Osteocyte (in vitro differentiated cells): ENCODE measurements around the gene HTR3D. TPM values are rescaled to one million over a fixed set of nuclear protein-coding genes. Genes with fewer than 3 reads are reported as not detected.

Source experiments
- DNase-seq: peaks from one replicate; pipeline ENCODE4 v3.0.0; 2021; ENCODE audit warnings: mixed read lengths; ENCODE audit not compliant: unreplicated experiment; ENCODE audit errors: extremely low spot score
- H3K27ac Mint-ChIP-seq: one replicate; pipeline ENCODE4 v1.8.0; 2021; ENCODE audit warnings: mild to moderate bottlenecking, mixed read lengths; ENCODE audit not compliant: unreplicated experiment
- H3K27me3 Mint-ChIP-seq: one replicate; pipeline ENCODE4 v1.8.0; 2021; ENCODE audit warnings: mixed read lengths; ENCODE audit not compliant: unreplicated experiment
- H3K36me3 Mint-ChIP-seq: one replicate; pipeline ENCODE4 v1.8.0; 2021; ENCODE audit warnings: mixed read lengths; ENCODE audit not compliant: unreplicated experiment
- H3K4me1 Mint-ChIP-seq: one replicate; pipeline ENCODE4 v1.8.0; 2021; ENCODE audit warnings: mixed read lengths; ENCODE audit not compliant: unreplicated experiment
- H3K4me3 Mint-ChIP-seq: one replicate; pipeline ENCODE4 v1.8.0; 2021; ENCODE audit warnings: mild to moderate bottlenecking, moderate library complexity, mixed read lengths; ENCODE audit not compliant: unreplicated experiment
- H3K9me3 Mint-ChIP-seq: one replicate; pipeline ENCODE4 v1.8.0; 2021; ENCODE audit warnings: mixed read lengths; ENCODE audit not compliant: unreplicated experiment
- total RNA-seq: library from RNA; stranded (reverse); gene quantifications from 2 replicates; pipeline ENCODE4 v1.2.1, GENCODE V29; 2021
- TF ChIP-seq, protein P1 (sequence below): fragments of 200-600 bp; sonication (generic); IDR thresholded peaks from 2 replicates; pipeline ENCODE4 v1.5.0; 2021; ENCODE audit warnings: antibody characterized with exemption, mild to moderate bottlenecking, moderate library complexity

The HTR3D gene
- total RNA-seq, 1 donor from 2014 or later, result not detected

DNA sequence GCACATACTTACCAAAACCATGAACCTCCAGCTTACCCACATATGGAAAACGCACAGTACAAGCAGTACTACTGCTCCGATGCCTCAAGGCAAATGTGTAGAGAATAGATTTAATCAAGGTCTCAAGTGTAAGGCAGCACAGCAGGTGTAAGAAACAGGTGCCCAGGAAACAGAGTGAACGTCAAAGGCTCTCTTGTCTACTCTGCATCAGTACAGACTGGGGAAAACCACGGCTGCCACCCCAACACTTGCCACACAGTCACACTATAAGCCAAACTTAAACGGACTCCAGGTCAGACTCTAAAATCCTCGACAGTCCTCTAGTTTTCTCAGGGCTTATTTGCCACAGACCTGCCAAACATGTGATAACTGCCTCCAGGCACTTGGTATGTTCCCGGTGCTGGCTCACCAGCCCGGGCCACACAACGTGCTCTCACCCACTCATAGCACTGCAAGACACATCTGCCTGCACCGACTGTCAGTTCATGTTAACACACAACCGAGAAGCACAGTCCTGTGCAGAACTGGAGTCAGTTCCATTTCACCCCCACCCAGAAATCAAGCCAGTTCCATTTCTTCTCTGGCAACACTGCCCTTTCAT lies 44.4 kb upstream of the HTR3D start:
- Mint-ChIP-seq H3K27me3 (no peaks in the 10 kb centered on the region), H3K4me1 (peaks cover 16% of the 10 kb centered on the region), H3K9me3 (no peaks in the 10 kb centered on the region), H3K27ac (no peak overlapping the region), H3K36me3 (peaks cover 51% of the 10 kb centered on the region), H3K4me3 (no peak overlapping the region)
- DNase-seq, result no peak
- TF ChIP-seq, protein P1, sequence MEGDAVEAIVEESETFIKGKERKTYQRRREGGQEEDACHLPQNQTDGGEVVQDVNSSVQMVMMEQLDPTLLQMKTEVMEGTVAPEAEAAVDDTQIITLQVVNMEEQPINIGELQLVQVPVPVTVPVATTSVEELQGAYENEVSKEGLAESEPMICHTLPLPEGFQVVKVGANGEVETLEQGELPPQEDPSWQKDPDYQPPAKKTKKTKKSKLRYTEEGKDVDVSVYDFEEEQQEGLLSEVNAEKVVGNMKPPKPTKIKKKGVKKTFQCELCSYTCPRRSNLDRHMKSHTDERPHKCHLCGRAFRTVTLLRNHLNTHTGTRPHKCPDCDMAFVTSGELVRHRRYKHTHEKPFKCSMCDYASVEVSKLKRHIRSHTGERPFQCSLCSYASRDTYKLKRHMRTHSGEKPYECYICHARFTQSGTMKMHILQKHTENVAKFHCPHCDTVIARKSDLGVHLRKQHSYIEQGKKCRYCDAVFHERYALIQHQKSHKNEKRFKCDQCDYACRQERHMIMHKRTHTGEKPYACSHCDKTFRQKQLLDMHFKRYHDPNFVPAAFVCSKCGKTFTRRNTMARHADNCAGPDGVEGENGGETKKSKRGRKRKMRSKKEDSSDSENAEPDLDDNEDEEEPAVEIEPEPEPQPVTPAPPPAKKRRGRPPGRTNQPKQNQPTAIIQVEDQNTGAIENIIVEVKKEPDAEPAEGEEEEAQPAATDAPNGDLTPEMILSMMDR, result no peak

DNA sequence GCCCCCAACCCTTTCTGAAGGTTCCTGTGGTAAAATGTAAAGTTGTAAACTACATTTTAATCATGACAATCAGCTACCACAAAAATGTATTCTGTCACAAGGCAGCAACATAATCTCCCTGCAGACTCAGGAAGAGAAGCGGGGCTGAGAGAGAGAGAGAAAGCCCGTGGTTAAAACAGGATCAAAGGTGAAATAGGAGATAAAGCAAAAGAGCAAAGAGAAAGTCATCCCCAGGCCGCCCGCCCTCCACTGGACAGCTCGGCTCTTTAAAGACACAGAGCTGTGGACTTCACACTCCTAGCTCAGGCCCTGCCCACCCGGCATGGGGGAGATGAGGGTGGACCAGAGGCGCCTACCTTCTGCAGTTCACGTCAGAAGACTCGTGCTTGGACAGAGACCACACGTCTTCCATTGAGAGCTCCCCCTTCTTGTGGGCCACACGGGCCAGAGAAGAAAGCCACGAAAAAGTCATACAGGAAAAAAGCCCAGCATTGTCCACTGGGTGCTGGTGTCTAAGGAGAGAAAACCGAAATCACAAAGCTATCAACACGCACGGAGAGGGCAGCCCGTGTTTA lies 43.2 kb upstream of the HTR3D start:
- no peak overlapping the region for H3K27ac Mint-ChIP-seq
- H3K9me3 Mint-ChIP-seq, result no peaks in the 10 kb centered on the region
- H3K4me1 Mint-ChIP-seq, result peaks cover 16% of the 10 kb centered on the region
- DNase-seq, result no peak
- H3K36me3 Mint-ChIP-seq, result peaks cover 42% of the 10 kb centered on the region
- no peaks in the 10 kb centered on the region for H3K27me3 Mint-ChIP-seq
- H3K4me3 Mint-ChIP-seq, result no peak overlapping the region
- TF ChIP-seq, protein P1, result no peak

DNA sequence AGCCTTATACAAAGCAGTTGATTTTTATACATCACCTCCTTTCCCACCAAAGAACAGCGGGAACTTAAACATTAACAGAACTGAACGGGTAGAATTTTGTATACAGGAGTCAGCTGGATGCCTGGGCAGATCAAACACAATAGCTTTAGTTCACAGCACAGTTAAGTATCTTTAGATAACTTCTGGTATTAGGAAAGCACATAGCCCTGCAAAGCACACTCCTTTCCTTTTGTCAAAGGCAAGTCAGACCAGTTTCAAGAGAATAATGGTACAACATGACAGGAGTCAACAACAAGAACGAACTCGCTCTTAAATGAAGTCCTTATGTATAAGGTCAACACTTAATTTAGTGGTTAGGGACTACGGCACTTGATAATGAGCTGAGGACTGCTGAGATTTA lies 40.1 kb upstream of the HTR3D start:
- TF ChIP-seq, protein P1, result no peak
- H3K4me3 Mint-ChIP-seq, result no peak overlapping the region

GRCh38 chr3:184001761-184002160 lies 29.8 kb upstream of the HTR3D start:
- Mint-ChIP-seq H3K4me1 (peaks cover 9% of the 10 kb centered on the region), H3K27me3 (no peaks in the 10 kb centered on the region), H3K9me3 (no peaks in the 10 kb centered on the region), H3K36me3 (peaks cover 22% of the 10 kb centered on the region), H3K27ac (no peak overlapping the region), H3K4me3 (no peak overlapping the region)
- no peak for DNase-seq
- TF ChIP-seq, protein P1, result no peak

More for the DNA sequence above, 40.1 kb upstream of the HTR3D start:
- no peak overlapping the region for H3K27ac Mint-ChIP-seq
- H3K9me3 Mint-ChIP-seq, result no peaks in the 10 kb centered on the region
- H3K4me1 Mint-ChIP-seq, result no peaks in the 10 kb centered on the region
- DNase-seq, result no peak
- H3K27me3 Mint-ChIP-seq, result no peaks in the 10 kb centered on the region
- peaks cover 26% of the 10 kb centered on the region for H3K36me3 Mint-ChIP-seq

DNA sequence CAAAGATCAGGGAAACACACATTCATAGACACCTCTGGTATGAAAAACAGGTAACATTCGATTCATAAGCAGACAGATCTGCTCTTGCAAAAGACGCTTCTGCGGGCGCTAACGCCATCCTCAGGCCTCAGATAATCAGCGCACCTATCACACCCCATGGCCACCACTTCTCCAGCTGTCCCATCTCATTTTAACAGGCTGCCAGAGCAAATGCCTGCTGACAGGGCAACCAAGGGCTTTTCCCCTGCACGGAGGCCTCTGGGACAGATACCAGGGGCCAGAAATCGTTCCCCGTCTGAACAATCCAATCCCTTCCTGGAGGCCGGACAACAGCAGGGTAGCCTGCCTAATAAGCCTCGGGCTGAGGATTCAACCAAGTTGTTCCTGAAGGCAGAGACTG lies 29.1 kb upstream of the HTR3D start:
- peaks cover 9% of the 10 kb centered on the region for H3K4me1 Mint-ChIP-seq
- no peak overlapping the region for H3K4me3 Mint-ChIP-seq
- H3K27ac Mint-ChIP-seq, result no peak overlapping the region
- no peak for DNase-seq
- TF ChIP-seq, protein P1, result no peak
- H3K27me3 Mint-ChIP-seq, result no peaks in the 10 kb centered on the region
- H3K36me3 Mint-ChIP-seq, result peaks cover 23% of the 10 kb centered on the region
- H3K9me3 Mint-ChIP-seq, result no peaks in the 10 kb centered on the region
